HuH-7.5 (cell line): ENCODE measurements around the gene CLDN18.

Source experiments
- DNase-seq: peaks from one replicate; pipeline ENCODE4 v3.0.0; 2011; ENCODE audit warnings: low spot score

The CLDN18 gene

GRCh38 chr3:138063416-138063815, 53.5 kb downstream of the CLDN18 start:
- DNase-seq = no peak

DNA sequence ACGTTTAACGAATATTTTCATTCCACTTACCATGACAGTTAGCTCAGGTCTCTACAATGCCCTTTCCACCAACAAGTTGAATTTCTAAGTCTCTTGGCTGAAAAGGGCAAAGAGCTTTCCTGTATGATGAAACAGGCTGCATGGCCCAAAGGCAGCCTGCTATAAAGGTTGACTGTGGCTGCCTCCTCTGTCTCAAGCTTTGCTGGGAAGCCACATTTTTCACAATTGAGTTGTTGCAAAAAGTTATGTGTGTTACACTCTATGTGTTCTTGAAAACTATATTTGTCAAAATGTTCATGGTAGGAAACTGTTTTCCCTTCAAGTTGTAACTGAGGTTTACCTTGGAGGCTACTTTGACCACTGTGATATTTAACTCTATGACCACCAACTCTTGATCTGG, 56.0 kb downstream of the CLDN18 start:
- DNase-seq = no peak

DNA sequence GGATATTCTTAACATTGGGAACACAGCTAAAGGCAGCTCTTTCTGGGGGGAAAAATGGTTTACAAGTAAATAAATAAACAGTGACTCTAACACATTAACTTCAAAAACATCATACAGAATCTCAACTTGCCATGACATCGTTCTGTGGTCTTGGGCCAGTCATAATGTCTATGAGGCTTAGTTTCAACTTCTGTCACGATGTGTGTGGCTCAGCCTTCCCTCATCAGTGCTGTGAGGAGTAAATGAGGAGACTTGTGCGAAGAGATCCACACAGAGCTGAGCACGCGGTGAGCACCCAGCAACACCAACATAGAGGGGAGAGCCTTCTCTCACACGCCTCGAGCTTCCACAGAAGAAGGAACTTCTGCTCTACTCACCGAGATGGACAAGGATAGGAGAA, 56.4 kb downstream of the CLDN18 start:
- no peak for DNase-seq

- DNase-seq = no peak
These were observed 57.0 kb downstream of the CLDN18 start for GRCh38 chr3:138066972-138067371.

- no peak for DNase-seq
These were observed 58.1 kb downstream of the CLDN18 start for GRCh38 chr3:138068046-138068445.

DNA sequence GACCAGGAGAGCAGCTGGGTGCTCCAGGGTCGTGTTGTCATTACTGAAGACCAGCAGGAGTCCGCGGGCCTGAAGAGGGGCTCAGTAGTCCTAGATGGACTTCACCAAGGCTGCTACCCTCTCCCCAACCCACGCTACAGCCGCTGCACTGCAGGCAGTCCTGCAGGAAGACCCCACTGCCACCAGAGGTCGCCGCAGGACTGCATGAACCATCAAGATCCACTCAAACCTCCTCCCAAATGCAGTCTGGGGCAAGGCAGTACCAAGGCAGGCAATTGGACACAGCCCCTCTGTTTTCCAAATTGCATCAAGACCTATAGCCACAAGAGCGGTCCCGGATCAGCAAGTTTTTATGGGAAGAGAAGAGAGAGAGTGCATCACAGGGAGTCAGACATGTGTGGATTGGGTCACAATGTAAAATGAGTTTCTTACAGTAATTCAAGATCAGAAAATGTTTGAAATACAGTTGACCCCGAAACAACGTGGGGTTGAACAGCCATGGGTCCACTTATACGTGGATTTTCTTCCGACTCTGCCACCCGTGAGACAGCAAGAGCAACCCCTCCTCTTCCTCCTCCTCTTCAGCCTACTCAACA, 58.7 kb downstream of the CLDN18 start:
- DNase-seq = peak; percentile 75

DNA sequence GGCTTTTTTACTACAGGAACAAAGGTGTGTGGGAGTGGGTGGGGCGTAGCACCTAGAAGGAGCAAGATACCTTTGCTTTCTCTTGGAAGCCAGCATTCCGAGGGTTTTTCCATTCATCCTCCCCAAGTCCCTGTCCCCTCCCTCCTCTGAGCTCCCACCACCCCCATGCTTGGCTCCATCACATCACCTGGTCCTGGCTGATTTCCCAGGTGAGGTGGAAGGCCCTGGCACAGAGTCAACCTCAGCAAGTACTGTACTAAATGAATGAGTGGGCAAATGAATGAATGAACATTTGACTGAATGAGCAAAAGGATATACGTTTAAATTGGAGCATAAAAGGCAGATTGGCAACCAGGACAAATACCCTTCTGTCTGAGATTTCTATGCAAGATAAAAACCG, 60.0 kb downstream of the CLDN18 start:
- no peak for DNase-seq

DNA sequence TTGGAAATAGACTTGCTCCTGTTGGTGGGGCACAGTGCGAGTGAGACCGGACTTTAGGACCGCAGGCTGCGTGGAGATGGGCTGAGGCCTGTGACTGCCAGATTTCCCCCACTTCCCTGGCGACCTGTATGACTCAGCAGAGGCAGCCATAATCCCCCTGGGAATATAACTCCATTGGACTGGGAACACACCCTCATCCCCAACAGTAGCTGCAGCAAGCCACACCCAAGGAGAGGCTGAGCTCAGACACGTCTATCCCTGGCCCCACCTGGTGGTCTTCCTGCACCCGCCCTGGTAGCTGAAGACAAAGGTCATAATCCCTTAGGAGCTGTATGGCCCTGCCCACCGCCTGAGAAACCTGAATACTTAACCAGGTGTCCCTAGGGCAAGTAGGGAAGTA, 62.8 kb downstream of the CLDN18 start:
- no peak for DNase-seq

DNA sequence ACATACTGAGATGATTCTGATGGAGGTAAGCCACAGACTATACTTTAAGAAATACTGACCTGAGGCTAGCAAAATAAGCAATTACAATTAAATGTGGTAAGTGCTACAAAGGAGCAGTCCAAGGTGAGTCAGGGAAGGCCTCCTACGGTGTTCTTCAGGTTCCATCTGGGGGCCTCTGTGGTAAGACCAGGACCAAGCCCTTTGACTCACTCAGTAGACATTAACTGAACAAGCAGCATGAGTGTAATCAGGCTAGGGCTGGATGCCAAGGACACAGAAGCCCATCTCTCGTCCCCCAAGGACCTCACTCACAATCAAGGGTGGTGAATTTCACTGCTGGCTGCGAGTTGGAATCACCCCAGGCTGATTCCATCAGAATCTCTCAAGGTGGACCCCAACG, 68.1 kb downstream of the CLDN18 start:
- no peak for DNase-seq

DNA sequence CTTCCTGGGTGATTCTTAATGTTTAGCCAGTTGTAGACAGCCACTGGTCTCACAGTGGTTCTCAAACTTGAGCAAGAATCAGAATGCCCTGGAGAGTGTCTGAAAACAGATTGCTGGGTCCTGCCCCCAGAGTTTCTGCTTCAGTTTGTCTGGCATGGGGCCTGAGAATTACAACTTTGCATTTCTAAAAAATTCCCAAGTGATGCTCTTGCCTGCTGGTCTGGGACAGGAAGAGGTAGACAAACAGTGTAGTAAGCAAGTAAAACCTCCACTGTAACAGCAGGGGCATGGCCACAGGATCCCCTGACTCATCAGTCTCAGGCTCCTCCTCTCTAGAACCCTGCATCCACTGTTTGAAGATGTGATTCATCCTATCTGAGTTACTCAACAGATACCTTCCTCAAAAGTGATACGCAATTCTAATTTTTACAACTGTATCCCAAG, 69.0 kb downstream of the CLDN18 start:
- no peak for DNase-seq

GRCh38 chr3:138079901-138080300, 69.9 kb downstream of the CLDN18 start:
- DNase-seq = no peak

DNA sequence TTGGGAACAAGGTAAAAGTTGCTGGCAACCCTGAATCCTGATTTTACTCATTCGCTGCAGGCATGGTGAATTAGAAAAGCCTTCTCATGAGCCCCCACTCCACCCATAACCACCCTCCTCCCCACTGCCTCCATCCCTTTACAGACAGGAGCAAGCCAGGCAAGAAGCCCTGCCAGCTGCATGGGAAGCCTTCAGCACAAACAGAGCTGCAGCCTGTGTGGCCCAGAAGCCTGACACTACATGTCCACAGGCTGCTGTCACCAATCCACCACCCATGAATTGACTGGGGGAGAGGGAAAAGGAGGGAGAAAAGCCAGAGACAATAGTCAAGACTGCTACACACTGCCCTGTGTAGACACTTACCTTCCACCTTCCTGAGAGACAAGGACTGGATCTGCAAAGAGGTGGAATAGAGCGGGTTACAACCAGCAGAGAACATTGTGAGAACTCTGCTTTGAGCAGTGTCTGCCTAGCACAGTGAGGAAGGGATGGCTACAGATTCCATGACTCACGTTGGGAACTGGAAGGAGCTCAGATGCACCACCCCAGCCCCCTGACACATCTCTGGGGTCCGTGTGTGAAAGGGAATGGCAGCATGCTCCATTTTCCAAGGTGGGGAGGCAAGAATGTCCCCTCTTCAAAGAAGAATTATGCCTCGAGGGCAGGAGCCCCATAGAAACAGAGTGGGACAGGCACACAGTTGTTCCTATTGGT, 71.6 kb downstream of the CLDN18 start:
- no peak for DNase-seq

DNA sequence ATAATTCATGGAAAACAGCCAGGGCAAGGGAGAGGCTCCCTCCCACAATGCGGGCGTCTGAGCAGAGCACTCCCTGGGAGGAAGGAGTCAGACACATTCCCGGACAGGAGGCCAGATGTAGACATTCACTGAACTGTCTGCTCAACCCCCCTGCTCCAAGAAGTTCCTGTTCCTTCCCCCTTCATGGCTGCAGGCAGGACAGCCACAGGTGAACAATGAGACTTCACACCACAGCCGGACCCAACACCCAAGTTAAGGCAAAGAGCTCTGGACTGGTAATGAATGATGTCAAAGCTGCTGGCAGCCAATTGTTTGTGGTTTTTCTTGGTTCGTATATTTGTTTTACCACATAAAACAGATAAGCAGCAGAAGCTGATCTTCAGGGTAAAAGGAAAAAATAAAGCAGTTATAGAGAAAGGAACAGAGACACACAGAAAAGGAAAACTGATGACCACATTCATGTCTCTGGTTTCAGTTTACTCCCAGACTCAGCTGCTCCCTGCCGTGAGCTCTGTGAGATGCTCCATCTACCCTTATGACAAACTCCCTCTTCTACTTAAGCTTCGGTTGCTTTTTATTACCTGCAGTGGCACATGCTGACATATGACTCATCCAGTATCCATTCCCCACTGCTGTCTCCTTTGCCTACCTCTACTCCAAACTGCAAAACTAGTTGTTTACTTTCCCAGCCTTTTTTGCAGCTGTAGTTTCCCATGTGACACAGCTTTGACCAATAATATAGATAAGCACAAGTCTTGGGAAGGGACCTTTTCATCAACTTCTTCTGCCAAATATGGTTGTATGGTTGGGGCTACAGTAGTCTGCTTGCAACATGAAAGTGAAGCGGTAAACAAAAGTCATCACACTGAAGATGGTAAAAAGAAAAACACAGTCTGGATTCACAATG, 72.4 kb downstream of the CLDN18 start:
- no peak for DNase-seq

DNA sequence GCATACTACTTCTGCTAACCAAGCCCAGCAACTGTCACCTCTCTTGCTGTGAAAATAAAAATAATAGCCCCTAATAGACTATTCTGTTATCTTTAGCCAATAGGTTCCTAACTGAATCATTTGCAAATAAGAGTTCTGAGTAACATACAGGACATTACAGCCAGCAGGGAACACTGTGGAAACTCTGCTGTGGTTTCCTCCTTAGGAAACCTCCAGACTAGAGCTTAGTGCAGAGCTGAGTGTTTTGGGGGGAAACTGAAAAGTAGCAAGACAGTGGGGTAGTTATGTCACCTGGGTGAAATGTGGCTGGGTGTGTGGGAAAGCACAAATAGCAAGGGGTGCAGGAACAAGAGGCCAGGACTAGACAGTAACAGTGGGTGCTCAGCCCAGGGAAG, 73.0 kb downstream of the CLDN18 start:
- no peak for DNase-seq
